GM10248 (cell line): Measurements from ENCODE around the gene ADAMTS8.

Experiments
- CTCF ChIA-PET: fragments of 300-600 bp; sonication (Branson Sonifier 250); formaldehyde crosslinking; extraction: SDS; loops from one replicate; lab custom pipeline; 2021; ENCODE audit warnings: antibody characterized with exemption; lab: Yijun Ruan, JAX
- POLR2A ChIA-PET: fragments of 350-650 bp; sonication (Branson Sonifier 250); formaldehyde crosslinking; extraction: SDS; loops from one replicate; lab custom pipeline; 2020; ENCODE audit warnings: antibody characterized with exemption; lab: Yijun Ruan, JAX
- DNase-seq: peaks from one replicate; pipeline ENCODE4 v3.0.0; 2012; ENCODE audit errors: extremely low spot score
- TF ChIP-seq, protein P1 (sequence below): IDR thresholded peaks from 2 replicates; pipeline ENCODE4 v1.5.1; 2012; ENCODE audit warnings: mild to moderate bottlenecking, low read depth; ENCODE audit errors: extremely low read depth, missing control alignments, control extremely low read depth

ADAMTS8 gene

DNA sequence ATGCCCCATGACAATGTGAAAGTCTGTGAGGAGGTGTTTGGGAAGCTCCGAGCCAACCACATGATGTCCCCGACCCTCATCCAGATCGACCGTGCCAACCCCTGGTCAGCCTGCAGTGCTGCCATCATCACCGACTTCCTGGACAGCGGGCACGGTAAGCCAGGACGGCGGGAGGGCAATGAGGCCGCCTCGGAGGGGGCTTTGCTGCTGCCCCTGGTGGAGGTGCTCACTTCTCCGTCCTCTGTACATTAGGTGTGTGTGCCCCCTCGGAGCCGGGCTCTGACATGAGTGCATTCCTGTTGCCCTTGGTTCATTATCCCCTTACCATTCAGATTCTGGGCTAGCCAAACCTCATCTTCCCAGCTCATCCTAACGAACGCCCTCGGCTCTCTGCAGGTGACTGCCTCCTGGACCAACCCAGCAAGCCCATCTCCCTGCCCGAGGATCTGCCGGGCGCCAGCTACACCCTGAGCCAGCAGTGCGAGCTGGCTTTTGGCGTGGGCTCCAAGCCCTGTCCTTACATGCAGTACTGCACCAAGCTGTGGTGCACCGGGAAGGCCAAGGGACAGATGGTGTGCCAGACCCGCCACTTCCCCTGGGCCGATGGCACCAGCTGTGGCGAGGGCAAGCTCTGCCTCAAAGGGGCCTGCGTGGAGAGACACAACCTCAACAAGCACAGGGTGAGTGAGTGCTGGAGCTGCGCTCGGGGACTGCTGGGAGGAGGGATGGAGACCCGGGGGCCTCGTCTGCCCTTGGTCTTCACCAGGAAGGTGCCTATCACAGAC is 33.9 kb upstream of the ADAMTS8 start:
- TF ChIP-seq, protein P1, sequence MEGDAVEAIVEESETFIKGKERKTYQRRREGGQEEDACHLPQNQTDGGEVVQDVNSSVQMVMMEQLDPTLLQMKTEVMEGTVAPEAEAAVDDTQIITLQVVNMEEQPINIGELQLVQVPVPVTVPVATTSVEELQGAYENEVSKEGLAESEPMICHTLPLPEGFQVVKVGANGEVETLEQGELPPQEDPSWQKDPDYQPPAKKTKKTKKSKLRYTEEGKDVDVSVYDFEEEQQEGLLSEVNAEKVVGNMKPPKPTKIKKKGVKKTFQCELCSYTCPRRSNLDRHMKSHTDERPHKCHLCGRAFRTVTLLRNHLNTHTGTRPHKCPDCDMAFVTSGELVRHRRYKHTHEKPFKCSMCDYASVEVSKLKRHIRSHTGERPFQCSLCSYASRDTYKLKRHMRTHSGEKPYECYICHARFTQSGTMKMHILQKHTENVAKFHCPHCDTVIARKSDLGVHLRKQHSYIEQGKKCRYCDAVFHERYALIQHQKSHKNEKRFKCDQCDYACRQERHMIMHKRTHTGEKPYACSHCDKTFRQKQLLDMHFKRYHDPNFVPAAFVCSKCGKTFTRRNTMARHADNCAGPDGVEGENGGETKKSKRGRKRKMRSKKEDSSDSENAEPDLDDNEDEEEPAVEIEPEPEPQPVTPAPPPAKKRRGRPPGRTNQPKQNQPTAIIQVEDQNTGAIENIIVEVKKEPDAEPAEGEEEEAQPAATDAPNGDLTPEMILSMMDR, result no peak
- ChIA-PET POLR2A (no interaction called here), CTCF (interaction anchor here (1.7 to 1.8 kb wide), 3 partner anchors 20 to 400 kb away, joined by 5 read pairs; no protein-coding TSS in a partner anchor)
- DNase-seq, result no peak

DNA sequence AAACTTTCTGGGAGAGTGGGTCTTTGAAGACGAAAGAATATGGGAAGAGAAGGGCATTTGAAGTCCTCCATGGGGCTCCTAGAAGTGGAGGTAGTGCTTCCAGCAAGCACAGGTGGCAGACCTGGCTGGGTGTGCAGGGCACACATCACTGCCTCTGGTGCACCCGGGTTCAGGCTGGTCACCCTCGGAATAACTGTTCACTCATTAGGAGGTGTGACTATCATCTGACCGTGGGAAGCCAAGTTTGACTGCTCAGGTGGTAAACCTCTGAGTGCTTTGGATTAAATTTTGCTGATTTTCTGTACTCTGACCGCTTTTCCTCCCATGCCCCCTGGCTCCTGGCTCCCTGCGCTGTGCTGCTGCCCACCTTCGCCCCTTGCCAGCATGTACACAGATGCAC is 31.1 kb upstream of the ADAMTS8 start:
- TF ChIP-seq, protein P1, result no peak
- ChIA-PET CTCF (no interaction called here), POLR2A (no interaction called here)
- DNase-seq, result no peak

DNA sequence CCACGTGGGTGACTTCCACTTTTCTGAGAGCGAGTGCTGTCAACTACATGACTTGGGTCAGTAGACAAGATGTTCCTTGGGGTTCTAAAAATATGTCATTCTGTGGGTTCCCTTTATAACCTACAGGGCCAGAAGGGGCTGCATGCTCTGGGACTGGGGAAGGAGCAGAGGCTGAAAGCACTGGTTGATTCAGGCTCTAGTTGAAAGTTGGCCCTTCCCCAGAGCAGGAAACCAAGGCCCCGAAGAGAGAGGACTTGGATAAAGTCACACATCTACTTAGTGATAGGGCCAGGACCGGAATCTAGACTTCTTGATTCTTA is 30.0 kb upstream of the ADAMTS8 start:
- ChIA-PET CTCF (no interaction called here), POLR2A (no interaction called here)
- DNase-seq, result no peak
- TF ChIP-seq, protein P1, result no peak

DNA sequence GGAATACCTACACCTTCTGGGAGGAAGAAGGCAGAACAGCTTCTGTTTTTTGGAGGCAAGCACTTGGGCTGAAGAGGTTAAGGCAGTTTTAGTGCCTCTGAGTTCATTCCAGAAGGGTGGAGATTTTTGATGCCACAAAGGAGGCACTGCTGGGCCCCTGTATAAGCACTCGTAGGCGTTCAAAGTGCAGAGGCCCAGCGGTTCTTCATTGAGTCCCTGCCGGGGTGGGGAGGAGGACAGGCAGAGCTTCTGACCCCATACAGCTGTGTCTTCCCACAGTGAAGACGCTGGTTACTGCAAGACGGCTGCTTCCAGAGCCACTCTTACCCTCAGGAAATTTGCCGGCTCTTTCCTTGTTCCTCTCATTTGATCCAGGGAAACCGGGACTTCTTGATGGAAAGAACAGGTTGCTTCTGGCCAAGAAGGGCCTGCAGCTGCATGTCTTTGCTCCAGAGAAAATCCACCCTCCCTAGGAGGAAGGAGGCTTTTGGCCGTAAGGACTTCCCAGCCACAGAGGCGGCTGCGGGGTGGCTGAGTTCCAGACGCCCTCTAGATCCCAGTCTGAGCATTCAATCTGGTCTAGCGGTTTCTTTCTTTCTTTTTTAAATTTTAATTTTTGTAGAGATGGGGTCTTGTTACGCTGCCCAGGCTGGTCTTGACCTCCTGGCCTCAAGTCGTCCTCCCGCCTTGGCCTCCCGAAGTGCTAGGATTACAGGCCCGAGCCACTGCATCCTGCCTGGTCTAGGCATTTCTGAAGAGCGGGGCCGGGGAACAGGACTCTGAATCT is 29.4 kb upstream of the ADAMTS8 start:
- ChIA-PET POLR2A (no interaction called here), CTCF (no interaction called here)
- TF ChIP-seq, protein P1, result no peak
- no peak for DNase-seq

DNA sequence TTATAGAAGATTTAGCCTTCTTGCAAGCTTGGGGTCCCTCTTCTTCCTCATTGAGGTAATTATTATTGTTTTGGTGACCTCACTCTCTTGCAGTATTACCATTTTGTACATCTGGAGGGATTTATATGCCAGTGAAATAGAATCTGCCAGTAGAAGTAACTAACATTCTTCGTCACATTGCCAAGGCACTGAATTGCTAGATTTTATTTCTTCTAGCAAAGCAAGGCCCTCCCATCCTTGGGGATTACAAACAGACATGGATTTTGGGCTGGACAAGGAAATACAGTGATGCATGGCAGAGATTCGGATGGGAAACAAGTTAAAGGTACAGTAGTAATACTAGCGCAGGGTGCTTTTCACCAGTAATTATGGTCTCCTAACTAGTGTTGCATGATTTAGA is 27.9 kb upstream of the ADAMTS8 start:
- no peak for DNase-seq
- TF ChIP-seq, protein P1, result no peak
- ChIA-PET POLR2A (no interaction called here), CTCF (no interaction called here)

DNA sequence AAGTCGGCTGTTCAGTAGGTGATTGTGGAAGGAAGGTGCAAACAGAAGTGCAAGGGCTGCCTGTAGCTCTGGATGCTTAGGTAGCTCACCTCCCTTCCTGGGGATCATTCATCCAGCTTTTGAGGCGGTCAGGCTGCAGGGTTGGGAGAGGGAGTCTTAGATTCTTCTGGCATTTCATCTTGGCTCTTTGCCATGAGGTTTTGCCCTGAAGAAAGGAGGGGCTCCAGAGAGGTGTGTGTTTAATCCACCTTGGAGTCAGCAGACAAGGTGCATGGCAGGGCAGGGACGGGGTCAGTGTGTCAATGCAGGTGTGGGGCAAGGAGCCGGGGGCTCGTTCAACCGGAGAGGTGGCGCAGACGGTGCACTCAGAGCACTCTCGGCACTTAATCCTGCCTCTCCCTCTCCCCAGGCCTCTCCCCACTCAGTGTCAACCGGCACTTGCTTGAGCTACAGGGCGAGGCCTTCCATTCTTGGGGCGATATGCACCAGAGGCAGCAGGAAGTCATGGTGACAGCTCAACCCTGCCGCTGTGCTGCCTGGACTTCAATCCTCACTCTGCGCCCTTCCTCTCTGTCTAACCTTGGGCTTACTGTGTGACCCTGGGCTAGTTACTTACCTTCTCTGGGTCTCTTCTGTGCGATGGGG is 27.2 kb upstream of the ADAMTS8 start:
- CTCF ChIA-PET, result interaction anchor here (0.6 to 1.0 kb wide), 2 partner anchors 13 to 20 kb away, joined by 3 read pairs; no protein-coding TSS in a partner anchor
- POLR2A ChIA-PET, result no interaction called here
- TF ChIP-seq, protein P1, result no peak
- no peak for DNase-seq
